NCI-H526 (cell line): ENCODE measurements around the gene CERS4.
A peak's percentile ranks its signal among the peaks of the same experiment; 100 is the strongest.
"Not testable (repeated sequence)": the region's sequence is repeated elsewhere in the genome, so short reads cannot be mapped to it uniquely, and the experiment has no call there.

Experiments
- DNase-seq, 2 experiments: peaks; one replicate each; lab custom pipeline; 2025; lab: John Stamatoyannopoulos, UW

Gene CERS4

DNA sequence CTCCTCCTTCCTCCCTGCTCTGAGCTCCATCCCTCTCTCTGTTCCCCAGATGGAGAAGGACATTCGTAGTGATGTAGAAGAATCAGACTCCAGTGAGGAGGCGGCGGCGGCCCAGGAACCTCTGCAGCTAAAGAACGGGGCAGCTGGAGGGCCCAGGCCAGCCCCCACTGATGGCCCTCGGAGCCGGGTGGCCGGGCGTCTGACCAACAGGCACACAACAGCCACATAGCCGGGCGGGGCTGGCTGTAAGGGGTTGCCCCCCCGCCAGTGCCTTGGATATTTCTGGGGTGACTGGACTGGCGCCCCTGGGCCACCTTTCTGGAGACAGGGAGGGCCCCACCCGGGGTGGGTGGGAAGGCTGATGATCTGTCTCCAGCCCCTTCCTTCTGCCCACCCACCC is 52.7 kb downstream of the CERS4 start:
- DNase-seq, result no peak

DNA sequence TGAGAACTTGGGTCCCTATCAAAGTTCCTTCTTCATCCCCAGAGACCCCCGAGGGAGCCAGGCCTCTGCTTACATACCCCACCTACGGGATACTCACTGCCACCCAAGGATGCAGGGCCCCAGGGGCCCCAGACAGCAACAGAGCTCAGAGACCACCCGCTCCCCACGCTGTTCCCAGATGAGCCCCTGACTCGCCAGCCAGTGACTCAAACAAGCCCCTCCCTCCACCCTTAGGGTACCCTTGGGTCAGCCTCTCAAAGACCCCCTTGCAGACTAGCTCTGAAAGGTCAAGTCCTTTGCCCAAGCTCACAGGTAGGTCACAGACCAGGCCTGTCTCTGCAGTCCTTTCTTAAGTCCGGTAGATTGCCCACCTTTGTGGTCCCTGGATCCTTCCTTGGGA is 53.3 kb downstream of the CERS4 start:
- no peak for DNase-seq

DNA sequence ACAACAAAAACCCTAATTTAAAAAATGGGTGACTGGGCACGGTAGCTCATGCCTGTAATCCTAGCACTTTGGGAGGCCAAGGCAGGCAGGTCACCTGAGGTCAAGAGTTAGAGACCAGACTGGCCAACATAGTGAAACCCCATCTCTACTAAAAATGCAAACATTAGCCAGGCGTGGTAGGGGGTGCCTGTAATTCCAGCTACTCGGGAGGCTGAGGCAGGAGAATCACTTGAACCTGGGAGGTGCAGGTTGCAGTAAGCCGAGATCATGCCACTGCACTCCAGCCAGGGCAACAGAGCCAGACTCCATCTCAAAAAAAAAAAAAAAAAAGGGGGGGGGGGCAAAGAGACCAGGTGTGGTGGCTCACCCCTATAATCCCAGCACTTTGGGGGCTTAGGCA is 55.1 kb downstream of the CERS4 start:
- DNase-seq, result not testable (repeated sequence)

DNA sequence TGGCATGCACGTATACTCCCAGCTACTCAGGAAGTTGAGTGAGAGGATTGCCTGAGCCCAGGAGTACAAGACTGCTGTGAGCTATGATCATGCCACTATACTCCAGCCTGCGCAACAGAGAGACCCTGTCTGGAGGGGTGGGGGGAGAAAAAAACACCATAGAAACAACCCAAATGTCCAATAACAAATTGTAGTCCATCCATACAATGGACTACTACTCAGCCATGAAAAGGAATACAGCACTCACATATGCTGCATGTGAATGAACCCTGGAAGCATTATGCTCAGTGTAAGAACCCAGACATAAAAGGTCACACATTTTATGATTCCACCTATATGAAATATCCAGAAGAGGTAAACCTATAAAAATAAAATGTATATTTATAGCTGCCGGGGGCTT is 56.7 kb downstream of the CERS4 start:
- DNase-seq, result no peak

DNA sequence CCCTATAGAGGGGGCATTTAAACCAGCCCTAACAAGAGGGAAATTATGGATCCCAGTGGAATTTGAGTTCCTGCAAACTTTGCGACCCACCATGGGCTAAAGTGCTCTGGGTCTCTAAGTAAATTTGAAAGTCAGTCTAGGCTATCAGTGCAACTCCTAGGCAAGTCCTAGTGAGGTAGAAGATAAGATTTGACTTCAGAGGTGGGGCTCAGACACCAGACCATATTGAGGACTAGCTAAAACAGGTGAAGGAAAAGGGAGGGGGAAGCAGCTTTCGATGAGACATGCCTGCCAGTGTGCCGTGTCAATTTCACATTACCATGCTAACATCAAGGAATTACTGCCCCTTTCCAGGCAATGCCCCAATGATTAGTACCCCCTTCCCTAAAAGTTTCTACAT is 60.6 kb downstream of the CERS4 start:
- DNase-seq, result no peak

DNA sequence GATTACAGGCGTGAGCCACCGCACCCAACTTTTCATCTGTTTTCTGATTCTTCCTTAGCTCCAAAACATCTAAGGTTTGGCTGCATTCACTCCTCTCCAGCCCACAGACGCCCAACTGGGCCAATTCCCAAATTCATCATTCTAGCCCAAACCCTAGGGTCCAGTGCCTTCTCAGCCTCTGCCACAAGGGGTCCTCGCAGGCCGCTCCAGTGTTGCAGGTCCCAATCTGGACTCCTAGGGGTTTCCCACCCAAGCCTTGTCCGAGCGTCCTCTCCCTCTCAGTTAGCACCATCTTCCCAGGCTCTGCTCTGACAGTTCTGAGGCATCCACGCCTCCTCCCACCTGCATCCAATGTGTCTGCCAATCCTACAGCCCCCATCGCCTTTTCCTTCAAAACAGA is 67.3 kb downstream of the CERS4 start:
- DNase-seq, result not testable (repeated sequence)

DNA sequence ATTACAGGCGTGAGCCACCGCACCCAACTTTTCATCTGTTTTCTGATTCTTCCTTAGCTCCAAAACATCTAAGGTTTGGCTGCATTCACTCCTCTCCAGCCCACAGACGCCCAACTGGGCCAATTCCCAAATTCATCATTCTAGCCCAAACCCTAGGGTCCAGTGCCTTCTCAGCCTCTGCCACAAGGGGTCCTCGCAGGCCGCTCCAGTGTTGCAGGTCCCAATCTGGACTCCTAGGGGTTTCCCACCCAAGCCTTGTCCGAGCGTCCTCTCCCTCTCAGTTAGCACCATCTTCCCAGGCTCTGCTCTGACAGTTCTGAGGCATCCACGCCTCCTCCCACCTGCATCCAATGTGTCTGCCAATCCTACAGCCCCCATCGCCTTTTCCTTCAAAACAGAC is 82.2 kb downstream of the CERS4 start:
- not testable (repeated sequence) for DNase-seq

DNA sequence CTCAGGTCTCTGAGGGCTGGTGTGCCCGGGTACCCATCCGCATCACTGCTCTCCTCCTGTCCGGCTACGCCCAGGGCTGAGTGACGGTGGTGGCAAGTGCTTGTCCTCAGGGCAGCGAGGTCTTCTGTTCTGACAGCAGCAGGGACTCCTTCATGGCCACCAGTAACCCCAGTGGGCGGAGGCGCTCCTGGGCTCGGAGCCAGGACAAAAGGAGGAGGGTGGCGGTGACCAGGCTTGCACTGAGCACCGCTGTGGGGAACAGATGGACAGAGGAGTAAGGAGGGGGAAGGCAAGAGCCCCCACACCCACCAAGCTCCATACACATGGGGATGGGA is 93.2 kb downstream of the CERS4 start:
- no peak for DNase-seq

DNA sequence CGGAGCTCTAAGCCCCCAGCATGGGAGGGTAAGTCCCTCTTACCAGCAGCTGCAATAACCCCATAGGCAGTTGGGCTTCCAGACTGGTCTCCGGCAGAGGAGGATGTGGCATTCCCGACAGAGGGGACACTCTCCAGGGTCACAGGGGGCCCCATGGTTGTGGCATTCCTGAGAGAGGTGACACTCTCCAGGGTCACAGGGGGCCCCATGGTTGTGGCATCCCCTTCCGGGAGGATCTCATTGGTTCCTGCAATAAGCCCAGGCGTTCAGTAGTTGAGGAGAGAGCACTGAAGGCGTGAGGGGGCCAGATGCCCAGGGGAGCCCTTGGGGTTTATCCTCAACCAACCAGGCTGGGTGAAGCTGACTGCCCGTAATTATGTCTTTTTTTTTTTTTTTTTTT is 93.6 kb downstream of the CERS4 start:
- DNase-seq, result no peak

DNA sequence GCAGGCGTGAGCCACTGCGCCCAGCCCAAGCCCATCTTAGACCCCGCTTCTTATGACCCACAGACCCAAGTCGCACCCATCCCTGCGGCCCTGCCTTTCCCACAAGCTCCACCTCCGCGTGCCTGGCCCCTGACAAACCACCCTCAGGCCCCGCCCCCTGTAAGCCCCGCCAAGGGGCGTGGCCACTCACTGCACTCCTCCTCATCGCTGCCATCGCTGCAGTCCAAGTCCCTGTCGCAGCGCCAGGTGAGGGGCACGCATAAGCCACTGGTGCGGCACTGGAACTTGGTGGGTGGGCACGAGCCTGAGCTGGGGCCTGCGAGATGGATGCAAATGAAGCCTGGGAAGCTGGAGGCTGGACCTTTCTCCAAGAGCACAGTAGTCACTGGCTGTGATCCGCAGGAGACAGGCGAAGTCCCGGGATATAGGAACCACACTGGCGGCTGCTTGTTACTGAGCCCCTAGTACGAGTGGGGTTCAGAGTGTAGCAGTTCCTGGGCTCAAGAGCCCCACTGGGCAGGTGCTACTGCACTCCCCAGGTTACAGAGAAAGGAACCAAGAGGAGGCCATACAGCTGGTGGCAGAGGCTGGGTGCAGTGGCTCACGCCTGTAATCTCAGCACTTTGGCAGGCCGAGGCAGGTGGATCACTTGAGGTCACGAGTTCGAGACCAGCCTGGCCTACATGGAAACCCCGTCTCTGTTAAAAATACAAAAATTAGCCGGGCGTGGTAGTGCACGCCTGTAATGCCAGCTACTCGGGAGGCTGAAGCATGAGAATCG is 95.9 kb downstream of the CERS4 start:
- peak in 1 of 2 experiments; percentile 54 for DNase-seq

DNA sequence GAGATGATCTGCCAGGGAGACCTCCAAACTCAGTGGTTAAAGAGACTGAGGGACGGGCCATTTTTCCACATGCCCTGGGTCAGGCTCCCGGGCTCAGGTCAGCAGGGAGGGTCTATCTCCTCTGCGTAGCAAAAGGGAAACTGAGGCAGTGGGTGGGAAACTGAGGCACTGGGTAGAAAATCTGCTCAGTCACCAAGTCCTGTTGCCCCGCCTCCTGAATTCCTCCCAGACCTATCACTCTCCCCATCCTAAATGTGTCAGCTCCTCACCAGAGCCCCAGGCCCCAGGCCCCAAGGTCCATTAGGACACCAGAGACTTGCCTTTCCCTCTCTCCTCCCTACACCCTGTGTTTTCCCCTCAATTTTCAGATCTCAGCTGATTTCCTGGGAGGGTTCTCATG is 96.6 kb downstream of the CERS4 start:
- no peak for DNase-seq

DNA sequence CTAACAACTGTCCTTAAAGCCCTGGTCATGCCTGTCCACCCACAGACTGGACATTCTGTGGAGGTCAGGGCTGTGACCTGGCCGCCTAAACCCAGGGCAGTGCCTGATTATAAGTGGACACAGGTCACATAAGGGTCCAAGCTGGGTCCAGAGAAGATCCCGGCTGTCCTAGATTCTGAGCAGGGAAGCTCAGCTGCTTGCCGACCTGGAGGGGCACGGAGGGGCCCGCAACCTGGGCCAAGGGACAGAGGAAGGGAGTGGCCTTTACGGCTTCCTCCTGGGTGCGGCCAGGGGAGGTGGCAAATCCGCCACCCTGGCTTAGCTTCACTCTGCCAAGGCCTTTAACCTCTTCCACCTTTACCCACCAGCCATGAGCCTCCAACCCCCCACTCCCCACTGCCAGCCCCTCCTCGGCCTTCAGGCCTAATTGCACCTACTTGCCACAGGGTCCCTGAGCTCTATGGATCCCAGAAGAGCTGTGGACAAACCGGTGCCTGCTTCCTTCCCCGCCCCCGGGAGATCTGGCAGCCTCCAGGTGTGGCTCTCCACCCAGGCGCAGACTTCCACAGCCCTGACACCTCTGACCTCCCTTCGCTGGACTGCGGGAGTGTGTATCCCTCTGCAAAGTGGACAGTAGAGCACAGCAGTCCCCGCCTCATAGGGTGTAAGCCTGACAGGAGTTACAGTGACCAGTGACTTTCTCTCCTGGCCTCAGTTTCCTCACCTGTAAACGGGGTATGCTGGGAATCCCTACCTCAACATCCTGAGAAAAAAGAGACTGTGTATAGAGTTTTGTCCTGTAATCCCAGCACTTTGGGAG is 97.3 kb downstream of the CERS4 start:
- DNase-seq, result no peak

DNA sequence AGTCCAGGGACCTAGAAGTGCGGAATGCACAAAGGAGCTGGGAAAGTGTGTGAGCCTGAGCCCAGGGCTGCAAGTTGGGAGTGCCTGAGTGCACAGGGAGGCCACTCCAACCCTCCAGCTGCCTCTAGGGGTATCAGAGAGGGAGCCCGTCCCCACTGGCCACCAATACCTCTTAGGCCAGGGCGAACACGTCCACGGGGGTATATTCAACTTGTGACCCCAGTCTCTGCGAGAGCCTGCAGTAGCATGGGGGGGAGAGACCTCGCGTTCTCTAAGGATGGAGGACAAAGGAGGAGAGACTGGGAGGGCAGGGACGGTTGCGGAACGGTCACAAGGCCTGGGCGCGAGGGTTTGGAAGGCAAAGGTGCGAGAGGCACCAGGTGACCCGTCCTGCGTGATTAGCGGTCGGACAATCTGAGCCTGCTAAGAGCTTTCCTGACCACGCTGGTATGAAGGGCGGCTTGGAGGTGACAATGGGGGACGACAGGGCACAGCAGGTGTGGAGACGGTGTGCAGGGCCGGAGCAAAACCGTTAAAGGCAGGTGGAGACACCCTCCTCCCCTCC is 98.3 kb downstream of the CERS4 start:
- DNase-seq, result peak in 1 of 2 experiments; percentile 42

DNA sequence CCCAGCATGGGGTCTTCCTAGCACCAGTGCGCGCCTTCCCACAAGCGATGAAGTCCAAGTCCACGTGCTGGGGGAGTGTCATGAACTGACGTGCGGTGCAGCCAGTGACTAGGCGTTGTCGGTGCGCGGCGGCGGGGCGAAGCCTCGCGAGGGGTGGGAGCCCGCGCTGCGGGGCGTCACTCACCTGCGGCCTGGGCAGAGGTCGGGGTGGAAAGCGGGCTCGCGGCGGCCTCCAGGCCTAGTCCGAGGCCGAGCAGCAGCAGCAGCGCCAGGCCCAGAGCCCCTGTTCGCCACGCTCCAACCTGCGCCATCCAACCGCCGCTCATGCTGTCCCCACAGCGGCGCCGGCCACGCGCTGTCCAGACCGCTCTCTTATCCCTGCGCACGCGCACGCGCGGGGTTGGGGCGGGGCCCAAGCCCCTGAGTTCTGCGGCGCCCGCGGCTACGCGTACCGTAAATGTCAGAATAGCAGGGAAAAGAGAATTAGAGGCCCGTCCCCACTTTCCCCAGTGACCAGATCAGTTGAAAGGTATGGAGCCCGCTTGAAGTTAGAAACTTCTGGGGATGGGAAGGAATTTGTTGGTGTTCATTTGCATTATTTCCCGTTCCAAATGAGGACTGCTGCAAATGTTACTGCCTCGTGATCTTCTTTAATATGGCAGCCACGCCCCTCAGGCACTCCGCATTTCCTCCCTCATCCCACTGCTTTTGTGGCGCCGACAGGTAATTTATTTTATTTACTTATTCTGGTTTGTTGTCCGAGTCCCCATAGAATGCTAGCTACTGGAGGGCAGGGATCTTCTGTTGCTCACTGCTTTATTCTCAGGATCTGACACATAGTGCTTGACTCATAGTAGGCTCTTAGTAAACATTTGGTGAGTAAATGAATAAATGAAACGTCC is 99.0 kb downstream of the CERS4 start, which contains the start of gene CD320:
TSS of gene CD320 (minus strand) at position 394 of the 902 bp plus-strand sequence. CDS start at position 326, 68 bp downstream.
- DNase-seq, result peak; percentile 81 to 94

DNA sequence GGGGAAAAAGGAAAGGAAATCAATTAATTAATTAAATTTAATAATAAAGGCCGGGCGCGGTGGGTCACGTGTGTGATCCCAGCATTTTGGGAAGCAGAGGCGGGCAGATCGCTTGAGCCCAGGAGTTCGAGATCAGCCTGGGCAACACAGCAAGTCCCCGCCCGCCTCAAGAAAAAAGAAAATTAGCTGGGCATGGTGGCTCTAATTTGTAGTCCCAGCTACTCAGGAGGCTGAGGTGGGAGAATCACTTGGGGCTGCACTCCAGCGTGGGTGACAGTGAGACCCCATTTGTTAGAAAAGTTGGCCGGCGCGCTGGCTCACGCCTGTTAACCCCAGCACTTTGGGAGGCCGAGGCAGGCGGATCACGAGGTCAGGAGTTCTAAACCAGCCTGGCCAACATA is 99.7 kb downstream of the CERS4 start:
- DNase-seq, result no peak

DNA sequence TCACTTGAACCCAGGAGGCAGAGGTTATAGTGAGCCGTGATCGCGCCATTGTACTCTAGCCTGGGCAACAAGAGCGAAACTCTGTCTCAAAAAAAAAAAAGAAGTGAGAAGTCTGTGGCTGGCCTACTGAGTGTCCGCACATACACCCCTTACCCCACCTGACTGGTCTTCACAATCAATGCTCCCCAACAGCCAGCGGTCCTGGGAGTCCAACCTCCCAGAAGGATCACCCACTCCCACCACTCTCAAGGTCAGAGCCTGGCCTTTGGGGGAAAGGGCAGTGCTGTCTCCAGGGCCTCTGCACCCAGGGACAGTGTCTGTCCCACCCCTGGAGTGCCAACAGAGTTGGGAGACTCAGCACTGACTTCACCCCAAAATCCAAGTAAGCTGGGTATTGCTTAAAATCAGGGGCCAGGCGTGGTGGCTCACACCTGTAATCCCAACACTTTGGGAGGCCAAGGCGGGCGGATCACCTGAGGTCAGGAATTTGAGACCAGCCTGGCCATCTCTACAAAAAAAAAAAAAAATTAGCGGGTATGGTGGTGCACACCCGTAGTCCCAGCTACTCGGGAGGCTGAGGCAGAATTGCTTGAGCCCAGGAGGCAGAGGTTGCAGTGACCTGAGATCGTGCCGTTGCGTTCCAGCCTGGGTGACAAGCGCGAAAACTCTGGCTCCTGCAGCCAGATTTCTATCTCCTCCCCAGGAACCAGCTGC is 101.3 kb downstream of the CERS4 start:
- DNase-seq, result no peak

DNA sequence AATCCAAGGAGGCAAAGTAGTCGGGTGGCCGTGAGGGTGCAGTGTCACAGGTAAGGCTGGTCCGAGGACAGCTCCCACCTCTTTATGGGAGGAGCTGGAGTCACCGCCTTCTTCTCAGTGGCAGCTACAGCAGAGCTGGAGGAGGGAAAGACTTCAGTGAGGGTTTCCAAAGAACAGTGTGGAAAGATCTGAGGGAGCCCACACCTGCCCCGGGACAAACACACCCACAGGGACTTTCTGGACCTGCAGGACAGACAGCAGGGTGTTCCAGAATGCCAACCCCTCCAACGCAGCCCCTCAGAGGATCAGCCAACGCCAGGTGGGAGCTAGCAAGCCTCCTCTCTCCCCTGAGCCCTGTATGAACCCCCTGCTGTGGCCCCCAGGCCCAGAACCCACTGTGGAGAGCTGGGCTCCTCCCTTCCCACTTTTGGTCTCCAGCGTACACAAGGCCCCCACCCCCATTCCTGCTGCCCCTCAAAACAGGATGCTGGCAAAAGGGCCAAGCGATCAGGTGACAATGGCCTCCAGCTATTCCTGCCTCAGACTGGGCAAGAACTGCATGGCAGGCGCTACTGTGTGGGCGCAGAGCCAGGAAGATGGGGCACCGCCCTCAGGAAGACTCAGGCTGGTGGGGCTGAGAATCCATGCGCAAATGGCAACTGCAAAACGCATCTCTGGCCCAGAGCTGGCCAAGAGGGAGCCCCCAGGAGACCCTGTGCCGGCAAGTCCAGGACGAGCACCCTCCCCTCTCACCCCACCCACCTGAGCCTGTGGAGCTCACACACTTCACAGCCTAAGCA is 102.5 kb downstream of the CERS4 start:
- no peak for DNase-seq
